Activated CD4-positive, alpha-beta T cell treated with anti-CD3 and anti-CD28 coated beads, Interleukin-2, Interleukin-4, amounts not matched to agents 100 ng/mL and 50 ng/mL, durations not matched to agents 16 hours and 8 hours (primary cell): ENCODE data around the gene RNF223.
"Not testable (repeated sequence)": the region's sequence is repeated elsewhere in the genome, so short reads cannot be mapped to it uniquely, and the experiment has no call there.

Experiments
- DNase-seq: peaks from one replicate; pipeline ENCODE4 v3.0.0-alpha.2; 2020; ENCODE audit warnings: low spot score

RNF223 gene

DNA sequence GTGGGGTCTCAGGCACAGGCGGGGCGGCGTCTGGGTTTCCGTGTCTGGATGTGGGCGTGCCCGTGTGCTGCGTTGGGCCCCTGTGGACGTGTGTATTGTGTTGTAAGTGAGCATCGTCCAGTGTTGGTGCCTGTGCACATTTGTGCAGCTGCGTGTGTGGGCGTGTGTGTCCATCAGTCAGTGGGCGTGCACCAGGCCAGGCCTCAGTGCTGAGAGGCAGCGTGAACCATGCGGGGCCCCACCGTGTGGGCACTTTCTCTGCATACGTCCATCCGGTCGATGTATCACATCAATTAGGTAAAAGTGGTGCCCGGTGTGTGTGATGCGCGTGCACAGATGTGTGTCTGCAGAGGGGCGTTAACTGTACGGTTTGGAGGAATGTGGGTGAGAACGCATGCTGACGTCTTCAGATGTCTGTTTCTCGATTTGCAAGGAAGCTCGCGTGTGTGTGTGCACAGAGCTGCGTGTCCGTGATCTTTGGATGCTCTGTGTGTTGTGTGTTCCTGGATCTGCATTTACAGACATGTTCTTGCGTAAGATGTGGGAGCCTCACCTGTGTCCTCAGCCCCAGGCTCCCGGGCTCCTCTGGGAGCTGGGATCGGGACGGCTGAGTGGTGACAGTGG is 29.5 kb downstream of the RNF223 start:
- DNase-seq: no peak

DNA sequence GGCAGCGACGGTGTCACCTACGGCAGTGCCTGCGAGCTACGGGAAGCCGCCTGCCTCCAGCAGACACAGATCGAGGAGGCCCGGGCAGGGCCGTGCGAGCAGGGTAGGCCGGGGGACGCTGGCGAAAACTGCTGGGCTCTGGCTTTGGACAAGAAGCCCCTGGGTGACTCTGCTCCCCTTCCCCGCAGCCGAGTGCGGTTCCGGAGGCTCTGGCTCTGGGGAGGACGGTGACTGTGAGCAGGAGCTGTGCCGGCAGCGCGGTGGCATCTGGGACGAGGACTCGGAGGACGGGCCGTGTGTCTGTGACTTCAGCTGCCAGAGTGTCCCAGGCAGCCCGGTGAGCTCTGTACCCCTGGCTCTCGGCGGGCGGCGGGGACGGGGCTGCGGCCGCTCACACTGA is 30.2 kb downstream of the RNF223 start:
- DNase-seq: no peak

DNA sequence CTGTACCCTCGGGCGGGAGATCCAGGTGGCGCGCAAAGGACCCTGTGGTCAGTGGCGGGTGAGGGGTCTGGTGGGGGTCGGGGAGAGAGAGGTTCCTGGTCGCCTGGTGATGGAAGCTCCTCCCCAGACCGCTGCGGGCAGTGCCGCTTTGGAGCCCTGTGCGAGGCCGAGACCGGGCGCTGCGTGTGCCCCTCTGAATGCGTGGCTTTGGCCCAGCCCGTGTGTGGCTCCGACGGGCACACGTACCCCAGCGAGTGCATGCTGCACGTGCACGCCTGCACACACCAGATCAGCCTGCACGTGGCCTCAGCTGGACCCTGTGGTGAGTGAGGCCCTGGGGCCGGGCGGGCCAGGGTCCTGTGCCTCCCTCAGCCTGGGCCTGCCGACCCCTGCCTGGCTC is 30.7 kb downstream of the RNF223 start:
- DNase-seq: no peak

DNA sequence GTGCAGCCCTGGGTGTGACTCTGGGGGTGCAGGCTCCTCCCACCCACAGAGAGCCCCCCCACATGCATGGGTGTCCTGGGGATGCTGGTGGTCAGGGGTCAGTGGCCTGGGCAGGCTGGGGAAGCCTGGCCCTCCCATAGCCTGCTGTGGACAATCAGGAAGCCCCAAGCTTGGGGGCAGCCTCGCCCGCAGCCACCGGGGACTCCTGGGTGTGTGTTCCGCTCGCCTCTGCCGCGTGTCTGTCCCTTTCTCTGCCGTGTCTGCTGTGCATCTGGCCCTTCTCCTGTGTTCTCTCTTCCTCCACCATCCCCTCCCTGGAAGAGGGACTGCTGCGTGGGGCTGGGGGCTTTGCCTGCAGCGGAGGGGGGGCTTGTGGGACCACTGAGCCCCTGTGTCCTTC is 31.3 kb downstream of the RNF223 start:
- DNase-seq: no peak

DNA sequence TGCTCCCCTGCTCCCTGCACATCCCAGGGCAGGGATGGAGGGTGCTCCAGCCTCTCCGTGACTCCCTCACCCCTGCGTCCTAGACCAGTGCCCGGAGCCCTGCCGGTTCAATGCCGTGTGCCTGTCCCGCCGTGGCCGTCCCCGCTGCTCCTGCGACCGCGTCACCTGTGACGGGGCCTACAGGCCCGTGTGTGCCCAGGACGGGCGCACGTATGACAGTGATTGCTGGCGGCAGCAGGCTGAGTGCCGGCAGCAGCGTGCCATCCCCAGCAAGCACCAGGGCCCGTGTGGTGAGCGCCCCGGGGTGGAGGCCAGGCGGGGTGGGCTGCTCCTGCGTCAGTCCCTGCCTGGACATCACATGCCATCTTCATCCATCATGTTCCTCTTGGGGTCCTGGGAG is 32.2 kb downstream of the RNF223 start:
- DNase-seq: no peak

DNA sequence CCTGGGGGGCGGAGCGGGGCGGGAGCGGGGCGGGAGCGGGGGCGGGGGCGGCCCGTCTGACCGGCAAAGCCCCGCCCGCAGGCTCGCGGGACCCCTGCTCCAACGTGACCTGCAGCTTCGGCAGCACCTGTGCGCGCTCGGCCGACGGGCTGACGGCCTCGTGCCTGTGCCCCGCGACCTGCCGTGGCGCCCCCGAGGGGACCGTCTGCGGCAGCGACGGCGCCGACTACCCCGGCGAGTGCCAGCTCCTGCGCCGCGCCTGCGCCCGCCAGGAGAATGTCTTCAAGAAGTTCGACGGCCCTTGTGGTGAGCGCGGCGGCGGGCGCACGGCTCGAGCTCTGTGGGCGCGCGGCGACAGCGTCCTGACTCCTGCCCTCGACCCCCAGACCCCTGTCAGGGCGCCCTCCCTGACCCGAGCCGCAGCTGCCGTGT is 33.0 kb downstream of the RNF223 start:
- no peak for DNase-seq

DNA sequence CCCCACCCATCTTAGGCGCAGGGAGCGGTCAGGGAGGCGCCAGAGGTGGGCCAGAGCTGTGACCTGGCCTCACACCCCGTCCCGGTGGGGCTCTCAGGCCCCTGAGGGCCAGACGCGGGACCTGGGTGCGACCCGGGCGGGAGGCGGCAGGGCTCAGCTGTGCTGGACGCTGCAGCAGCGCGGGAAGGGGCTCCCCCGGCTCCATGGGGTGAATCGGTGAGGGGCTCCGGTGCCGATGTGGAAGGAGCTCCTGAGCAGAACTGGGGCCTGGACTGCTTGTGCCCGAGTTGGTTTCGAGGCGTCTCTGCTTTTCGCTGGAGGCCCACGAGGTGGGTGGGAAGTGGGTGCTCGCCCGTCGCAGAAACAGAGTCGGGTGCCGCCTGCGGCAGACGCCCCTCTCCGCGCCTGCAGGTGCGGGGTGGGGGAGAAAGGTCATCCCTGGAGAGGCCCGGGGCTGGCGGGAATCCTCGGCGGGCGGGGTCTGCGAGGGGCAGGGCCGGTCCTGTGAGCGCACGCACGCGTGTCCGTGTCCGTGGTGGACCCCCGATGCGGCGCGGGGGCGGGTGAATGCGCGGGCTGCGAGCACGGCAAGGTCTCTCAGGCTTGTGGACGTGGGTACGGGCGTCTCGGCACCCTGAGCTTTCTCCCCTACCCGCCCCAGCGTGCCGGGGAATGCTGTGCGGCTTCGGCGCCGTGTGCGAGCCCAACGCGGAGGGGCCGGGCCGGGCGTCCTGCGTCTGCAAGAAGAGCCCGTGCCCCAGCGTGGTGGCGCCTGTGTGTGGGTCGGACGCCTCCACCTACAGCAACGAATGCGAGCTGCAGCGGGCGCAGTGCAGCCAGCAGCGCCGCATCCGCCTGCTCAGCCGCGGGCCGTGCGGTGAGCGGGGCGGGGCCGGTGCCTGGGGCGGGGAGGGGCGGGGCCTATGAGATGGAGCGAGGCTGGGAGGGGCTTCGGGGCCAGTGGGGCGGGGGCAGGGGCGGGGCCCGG is 33.8 kb downstream of the RNF223 start:
- peak; percentile 86 for DNase-seq

DNA sequence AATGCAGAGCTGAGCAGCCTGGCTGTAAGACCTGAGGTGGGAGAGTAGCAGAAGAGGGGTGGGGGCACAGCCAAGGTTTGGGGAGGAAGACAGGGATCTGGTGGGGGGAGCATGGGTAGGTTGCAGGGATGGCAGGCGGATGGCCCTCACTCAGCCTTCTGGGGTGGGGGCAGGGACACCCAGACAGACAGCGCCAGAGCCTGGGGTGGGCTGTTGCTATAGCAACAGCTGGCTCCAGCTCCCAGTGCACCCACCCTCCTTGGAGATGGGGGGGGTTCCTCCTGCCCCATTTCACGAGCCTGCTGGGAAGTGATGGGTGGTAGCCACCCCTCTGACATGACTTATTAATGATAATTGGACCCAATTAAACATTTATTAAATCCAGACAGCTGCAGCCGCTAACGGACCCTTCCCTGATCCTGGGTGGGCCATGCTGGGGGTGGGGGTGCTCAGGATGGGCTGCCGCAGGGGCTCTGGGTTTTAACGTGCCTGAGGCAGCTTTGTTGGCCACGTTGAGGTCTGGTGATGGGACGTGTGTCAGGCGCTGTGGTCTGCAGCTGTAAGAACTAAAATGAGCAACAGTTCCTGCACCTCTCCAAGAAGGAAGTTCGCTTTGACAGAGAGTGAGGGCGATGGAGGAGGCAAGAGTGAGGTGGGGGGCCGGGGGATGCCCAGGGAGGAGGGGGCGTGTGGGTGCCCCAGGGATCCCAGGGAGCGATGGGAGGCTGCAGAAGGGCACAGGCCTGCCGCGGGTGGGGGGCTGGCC is 34.8 kb downstream of the RNF223 start:
- DNase-seq: peak; percentile 63

DNA sequence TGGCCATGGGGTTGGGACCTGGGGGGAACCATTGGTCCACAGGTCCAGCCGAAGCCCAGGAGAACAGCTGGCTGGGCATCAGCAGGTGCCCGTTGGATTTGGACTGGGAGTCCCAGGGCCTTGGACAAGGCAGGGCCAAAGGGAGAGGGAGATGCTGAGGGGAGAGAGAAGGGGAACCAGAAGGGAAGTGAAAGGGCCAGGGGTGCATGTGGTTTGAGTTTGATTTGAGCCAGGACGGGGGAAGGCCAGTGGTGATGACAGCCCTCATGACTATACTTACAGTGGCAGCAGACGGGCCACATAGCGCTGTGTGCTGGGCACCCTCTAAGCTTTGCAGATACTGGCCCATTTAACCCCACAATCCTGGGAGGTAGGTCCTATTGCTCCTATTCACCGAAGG is 35.4 kb downstream of the RNF223 start:
- no peak for DNase-seq

DNA sequence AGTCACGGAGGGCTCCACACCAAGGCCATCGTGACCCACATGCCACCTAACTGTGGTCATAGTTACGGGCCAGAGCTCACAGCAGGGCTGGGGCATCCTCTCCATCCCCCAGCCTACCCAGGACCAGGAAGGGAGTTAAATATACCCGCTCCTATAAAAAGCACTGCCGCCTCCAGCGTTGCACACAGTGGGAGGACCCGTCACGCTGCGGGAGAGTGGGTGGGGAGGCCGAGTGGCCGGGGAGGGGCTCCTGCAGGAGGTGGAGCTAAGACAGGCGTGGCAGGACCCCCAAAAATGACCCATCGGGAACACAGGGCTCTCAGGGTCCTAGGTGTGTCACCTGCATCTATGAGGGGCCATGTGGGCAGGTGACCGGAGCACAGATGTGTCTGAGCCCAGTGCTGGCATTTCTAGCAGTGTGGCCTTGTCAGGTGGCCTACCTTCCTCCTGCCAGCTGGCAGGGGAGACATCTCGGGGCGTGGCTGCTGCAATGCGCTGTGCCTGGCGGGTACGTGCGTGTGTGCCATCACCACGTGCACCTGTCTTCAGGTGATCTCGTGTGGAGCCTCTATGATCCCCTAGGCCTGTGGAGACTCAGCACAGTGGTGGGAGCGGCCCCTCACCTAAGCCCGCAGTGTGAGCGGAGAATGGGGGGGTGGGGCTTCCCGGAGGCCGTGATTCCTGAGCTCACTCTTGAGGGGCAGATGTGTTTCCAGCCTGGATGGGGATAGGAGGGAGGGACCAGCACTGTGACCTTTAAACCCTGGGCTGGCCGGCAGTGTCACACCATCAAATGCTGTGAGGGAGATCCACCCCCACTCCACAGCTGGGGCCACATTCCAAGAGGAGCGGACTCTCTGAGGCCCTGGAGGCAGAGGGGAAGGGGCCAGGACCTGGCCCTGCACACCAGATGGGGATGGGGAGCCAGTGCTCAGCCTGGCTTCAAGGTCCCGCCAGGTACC is 36.5 kb downstream of the RNF223 start:
- no peak for DNase-seq

DNA sequence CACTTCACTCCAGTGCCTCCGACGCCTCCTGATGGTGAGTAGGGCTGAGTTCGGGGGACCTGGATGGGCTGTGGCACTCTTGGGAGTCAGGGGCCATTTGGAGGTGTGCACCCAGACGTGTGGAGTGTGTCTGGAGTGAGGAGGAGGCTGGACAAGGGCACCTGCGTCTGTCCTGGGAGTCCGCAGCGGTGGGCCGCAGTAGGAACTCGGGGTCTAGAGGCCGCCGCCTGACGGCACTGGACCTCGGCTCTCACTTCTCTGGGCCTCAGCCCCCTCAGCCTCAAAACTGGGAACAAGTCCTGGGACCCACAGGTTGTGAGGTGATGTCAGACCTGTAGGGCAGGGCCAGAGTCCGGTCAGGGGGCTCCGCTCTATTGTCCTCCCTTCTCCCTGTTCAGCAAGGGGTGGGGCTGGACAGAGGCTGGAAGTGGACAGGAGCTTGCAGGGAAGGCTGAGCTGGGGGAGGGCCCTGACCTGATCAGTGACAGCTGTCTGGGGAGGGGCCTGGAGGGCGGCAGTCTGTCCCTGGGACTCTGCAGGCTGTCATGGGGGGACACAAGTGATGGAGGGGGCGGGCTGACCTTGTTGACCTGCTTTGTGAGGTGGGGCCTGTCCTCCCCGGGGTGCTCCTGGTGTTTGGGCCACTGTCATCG is 38.7 kb downstream of the RNF223 start:
- DNase-seq: no peak

DNA sequence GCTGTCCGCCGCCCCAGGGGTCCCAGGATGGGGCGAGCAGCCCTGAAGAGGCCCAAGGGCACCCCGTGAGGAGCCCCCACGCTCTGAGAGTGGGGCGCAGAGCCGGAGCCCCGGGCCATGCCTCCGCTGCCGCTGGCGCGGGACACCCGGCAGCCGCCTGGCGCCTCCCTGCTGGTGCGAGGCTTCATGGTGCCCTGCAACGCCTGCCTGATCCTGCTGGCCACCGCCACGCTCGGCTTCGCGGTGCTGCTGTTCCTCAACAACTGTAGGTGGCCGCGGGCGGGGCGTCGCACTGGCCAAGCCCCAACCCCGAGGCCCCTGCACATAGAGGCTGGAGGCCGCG is 39.7 kb downstream of the RNF223 start:
- DNase-seq: no peak

DNA sequence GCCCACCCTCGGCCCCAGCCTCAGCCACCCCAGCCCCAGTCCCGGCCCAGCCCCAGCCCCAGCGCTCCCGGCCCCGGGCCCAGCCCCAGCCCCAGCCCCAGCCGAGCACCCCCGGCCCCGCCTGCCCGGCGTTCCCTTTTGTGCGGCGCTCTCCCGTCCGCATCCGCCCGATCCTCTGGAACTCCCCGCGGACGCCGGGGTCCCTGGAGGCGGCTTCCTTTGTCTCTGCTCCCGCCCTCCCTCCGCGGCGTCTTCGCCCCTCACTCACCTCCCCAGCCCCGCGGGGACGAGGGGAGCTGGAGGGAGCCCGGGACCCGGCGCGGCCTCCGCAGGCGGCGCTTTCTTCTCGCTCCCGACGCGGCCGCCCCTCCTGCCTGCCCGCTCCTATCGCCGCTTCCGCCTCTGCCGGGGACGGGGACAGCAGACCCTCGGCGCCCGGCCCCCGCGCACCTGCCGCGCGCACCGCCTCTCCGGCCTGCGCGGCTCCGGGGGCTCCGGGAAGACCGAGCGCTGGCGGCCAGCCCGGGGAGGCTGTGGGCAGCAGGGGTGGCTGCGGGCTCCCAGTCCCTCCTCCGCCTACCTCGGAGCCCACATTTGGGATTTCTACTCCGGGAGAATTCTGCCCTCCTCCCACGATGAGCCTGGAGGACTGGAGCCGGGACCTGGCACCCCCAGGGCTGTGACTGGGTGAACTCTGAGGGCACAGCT is 40.2 kb downstream of the RNF223 start:
- no peak for DNase-seq

DNA sequence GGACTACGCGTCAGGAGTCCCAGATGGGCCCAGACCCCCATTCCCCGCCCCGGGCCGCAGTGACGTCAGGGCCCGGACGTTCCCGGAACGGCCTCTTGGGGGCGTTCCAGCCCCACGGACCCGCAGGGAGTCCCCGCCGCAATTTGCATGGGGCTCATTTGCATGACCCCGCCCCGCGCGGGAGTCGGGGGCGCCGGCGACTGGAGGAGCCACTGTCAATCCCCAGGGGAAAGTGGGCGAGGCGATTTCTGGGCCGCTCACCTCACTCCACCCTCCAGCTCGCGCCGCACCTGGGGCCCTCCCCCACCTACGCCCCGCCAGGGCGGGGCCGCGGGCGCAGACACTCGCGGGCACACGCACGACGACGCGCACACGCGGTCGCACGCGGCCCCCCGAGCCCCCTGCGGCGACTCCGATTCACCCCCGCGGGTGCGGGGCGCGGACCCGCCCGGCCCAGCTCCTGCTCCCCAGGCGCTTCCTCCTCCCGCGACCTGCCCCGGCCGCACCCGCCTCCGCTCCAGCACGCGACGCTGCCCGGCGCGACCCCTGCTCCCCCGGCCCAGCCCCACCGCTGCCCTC is 41.0 kb downstream of the RNF223 start:
- DNase-seq: peak; percentile 88

DNA sequence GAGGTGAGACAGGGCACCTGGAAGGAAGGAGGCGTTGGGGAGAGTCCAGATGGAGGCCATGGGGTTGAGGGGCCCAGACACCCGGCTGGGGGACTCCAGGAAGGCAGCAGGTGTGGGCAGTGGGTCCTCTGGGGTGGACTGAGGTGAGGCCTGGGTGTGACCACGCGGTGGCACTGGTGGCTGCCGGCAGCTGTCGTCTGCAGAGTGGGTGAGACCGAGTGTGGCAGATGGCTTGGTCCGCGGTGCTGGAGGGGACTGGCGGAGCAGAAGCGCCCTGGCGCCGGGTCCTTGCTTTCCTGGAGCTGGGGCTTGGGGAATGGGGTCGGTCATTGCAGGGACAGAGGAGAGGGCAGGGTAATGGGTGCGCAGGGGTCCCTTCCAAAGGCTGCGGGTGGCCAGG is 41.7 kb downstream of the RNF223 start:
- DNase-seq: no peak

DNA sequence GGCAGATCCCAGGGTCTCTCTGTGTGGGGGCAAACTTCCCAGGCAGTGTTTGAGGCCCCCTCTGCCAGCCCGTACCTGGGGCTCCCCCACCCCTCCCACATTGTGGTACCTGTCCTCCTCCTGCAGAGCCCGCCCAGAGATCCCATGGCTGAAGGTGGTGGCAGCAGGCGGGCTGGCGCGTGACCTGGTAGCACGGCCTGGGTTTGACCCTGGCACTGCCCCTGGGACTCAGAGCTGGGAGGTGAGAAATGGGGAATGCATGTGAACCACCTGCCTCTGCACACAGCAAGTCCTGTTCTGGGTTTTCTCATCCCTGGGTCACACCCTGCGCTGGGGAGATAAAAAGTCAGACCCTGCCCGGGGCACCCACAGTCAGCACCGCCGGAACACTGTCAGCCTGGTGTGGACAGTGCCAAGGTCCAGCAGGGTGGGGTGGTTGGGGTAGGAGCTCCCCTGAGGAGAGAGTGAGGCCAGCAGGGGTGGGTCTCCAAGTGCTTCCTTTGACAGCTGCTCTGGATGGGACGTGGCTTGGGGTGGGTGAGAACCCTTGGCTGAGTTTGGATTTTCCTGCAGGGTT is 42.4 kb downstream of the RNF223 start:
- DNase-seq: no peak

DNA sequence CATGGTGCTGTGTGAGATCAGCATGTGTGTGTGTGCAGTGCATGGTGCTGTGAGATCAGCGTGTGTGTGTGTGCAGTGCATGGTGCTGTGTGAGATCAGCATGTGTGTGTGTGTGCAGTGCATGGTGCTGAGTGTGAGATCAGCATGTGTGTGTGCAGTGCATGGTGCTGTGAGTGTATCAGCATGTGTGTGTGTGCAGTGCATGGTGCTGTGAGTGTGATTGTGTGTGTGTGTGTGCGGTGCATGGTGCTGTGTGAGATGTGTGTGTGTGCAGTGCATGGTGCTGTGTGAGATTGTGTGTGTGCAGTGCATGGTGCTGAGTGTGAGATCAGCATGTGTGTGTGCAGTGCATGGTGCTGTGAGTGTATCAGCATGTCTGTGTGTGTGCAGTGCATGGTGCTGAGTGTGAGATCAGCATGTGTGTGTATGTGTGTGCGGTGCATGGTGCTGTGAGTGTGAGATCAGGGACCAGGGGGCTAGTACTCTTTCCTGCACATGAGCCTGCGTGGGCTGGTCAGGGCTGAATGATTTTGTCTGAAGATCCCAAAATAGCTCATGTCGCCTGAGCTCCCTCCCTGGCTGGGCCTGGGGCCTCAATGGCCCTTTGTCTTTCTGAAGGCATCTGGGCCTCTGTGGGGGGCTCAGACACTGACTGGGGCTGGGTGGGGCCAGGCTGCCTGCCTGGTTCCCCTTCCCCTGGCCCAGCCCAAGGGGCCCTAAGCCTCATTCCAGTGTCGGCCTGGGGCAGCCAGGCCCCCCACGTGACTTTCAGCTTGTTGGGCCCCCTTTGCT is 43.0 kb downstream of the RNF223 start:
- not testable (repeated sequence) for DNase-seq

DNA sequence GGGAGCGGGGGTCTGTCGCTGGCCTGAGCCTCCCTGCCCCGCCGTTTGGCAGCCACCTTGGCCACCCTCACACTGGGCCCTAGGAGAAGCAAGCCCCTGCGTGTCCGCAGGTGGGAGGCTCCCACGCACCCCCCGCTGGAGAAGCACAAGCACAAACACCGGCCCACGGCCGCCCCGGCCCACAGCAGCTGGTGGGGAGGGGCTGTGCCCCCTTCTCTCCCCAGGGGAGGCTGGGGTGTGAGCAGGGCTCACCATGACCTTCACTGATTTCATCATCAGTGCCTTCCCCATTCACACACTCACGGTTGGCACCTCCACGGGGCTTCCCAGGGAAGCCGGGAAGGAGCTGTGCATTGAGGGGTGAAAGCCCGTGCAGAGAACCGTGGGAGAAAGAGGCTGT is 46.3 kb downstream of the RNF223 start:
- DNase-seq: no peak
